Measurements from ENCODE around the gene SPATS2L.

The SPATS2L gene

GRCh38 chr2:200306196-200306930 lies at the start of gene SPATS2L:
TSS of gene SPATS2L (plus strand) at chr2:200306693. CDS start at chr2:200389245, 82,552 bp downstream.
- DNase-seq (ENCODE audit: low read depth in 4 of 4, low spot score in 1 of 4) = peak in 2 of 4 experiments; percentile 41 to 57

GRCh38 chr2:200257570-200257969 lies 48.9 kb upstream of the SPATS2L start:
- no peak for DNase-seq (ENCODE audit: low read depth in 4 of 4, low spot score in 1 of 4)

- DNase-seq (ENCODE audit: low read depth in 4 of 4, low spot score in 1 of 4) = no peak
Observed at GRCh38 chr2:200258081-200258480, 48.4 kb upstream of the SPATS2L start.

- no peak for DNase-seq (ENCODE audit: low read depth in 4 of 4, low spot score in 1 of 4)
Observed at GRCh38 chr2:200258881-200259576, 47.5 kb upstream of the SPATS2L start.

GRCh38 chr2:200259577-200259957 lies 46.9 kb upstream of the SPATS2L start:
- DNase-seq (ENCODE audit: low read depth in 4 of 4, low spot score in 1 of 4) = no peak

- no peak for DNase-seq (ENCODE audit: low read depth in 4 of 4, low spot score in 1 of 4)
Observed at GRCh38 chr2:200262047-200262446, 44.4 kb upstream of the SPATS2L start.

GRCh38 chr2:200263279-200263678 lies 43.2 kb upstream of the SPATS2L start:
- DNase-seq (ENCODE audit: low read depth in 4 of 4, low spot score in 1 of 4) = no peak

GRCh38 chr2:200264631-200265030 lies 41.9 kb upstream of the SPATS2L start:
- DNase-seq (ENCODE audit: low read depth in 4 of 4, low spot score in 1 of 4) = no peak

GRCh38 chr2:200266406-200266805 lies 40.1 kb upstream of the SPATS2L start:
- no peak for DNase-seq (ENCODE audit: low read depth in 4 of 4, low spot score in 1 of 4)

GRCh38 chr2:200267350-200267749 lies 39.1 kb upstream of the SPATS2L start:
- no peak for DNase-seq (ENCODE audit: low read depth in 4 of 4, low spot score in 1 of 4)

- no peak for DNase-seq (ENCODE audit: low read depth in 4 of 4, low spot score in 1 of 4)
Observed at GRCh38 chr2:200270732-200271131, 35.8 kb upstream of the SPATS2L start.

- DNase-seq (ENCODE audit: low read depth in 4 of 4, low spot score in 1 of 4) = no peak
Observed at GRCh38 chr2:200272320-200272719, 34.2 kb upstream of the SPATS2L start.

- DNase-seq (ENCODE audit: low read depth in 4 of 4, low spot score in 1 of 4) = no peak
Observed at GRCh38 chr2:200274116-200275075, 32.1 kb upstream of the SPATS2L start.

GRCh38 chr2:200275295-200276013 lies 31.0 kb upstream of the SPATS2L start:
- DNase-seq (ENCODE audit: low read depth in 4 of 4, low spot score in 1 of 4) = no peak

- no peak for DNase-seq (ENCODE audit: low read depth in 4 of 4, low spot score in 1 of 4)
Observed at GRCh38 chr2:200276472-200276871, 30.0 kb upstream of the SPATS2L start.

GRCh38 chr2:200278694-200279316 lies 27.7 kb upstream of the SPATS2L start:
- no peak for DNase-seq (ENCODE audit: low read depth in 4 of 4, low spot score in 1 of 4)

- no peak for DNase-seq (ENCODE audit: low read depth in 4 of 4, low spot score in 1 of 4)
Observed at GRCh38 chr2:200279857-200280256, 26.6 kb upstream of the SPATS2L start.

GRCh38 chr2:200286578-200286977 lies 19.9 kb upstream of the SPATS2L start:
- DNase-seq (ENCODE audit: low read depth in 4 of 4, low spot score in 1 of 4) = no peak

GRCh38 chr2:200288670-200289429 lies 17.6 kb upstream of the SPATS2L start:
- DNase-seq (ENCODE audit: low read depth in 4 of 4, low spot score in 1 of 4) = no peak

GRCh38 chr2:200296118-200296517 lies 10.4 kb upstream of the SPATS2L start:
- DNase-seq (ENCODE audit: low read depth in 4 of 4, low spot score in 1 of 4) = no peak
